HG03558 (cell line): ENCODE data around the gene GRIA2.

Experiments
- ATAC-seq: cut with Tn5 transposase; IDR thresholded peaks from one replicate; pipeline ENCODE4 v1.9.1; 2021; ENCODE audit warnings: moderate number of reproducible peaks; ENCODE audit not compliant: unreplicated experiment; ENCODE audit errors: extremely low read depth

GRIA2 gene

DNA sequence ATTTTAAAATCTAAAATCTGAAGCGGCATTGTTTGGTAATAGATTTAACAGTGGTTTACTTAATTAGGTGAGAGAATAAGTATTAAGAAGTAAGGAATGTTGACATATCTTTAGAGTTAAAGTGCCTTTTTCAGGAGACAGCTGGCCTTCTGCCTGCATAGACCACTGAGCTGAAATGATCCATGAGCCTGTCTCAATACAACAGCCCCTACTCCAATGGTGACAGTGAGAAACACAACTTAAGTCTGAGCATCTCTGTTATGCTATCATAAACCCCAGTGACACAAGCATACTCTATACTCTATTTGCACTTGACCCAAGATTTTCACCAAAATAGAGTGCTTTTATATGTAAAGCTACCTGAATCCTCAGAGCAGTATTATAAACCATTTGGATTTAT, 137.9 kb downstream of the GRIA2 start:
- ATAC-seq, result no peak

DNA sequence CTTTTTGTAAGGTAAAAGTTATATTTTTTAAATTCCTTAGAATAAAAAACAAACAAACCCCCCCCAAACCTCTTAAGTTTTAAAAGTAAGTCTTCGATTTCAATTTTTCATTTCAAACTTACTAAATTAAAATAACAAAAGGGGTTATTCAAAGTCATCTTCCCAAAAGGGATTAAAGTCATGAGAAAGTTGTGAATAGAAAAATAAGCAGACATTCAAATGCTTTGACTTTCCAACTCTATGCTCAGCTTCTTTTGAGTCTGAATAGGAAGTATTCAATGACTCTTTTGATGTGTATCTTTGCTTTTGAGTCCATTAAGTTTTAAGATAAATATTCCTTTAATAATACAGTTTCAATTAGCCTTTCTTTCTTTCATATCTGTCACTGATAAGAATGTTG, 138.3 kb downstream of the GRIA2 start:
- ATAC-seq, result no peak

DNA sequence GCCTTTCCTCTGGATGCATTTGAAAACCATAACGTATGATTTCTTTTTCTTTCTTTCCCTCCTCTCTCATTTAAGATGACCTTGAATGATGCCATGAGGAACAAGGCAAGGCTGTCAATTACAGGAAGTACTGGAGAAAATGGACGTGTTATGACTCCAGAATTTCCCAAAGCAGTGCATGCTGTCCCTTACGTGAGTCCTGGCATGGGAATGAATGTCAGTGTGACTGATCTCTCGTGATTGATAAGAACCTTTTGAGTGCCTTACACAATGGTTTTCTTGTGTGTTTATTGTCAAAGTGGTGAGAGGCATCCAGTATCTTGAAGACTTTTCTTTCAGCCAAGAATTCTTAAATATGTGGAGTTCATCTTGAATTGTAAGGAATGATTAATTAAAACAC, 142.8 kb downstream of the GRIA2 start:
- ATAC-seq, result no peak

DNA sequence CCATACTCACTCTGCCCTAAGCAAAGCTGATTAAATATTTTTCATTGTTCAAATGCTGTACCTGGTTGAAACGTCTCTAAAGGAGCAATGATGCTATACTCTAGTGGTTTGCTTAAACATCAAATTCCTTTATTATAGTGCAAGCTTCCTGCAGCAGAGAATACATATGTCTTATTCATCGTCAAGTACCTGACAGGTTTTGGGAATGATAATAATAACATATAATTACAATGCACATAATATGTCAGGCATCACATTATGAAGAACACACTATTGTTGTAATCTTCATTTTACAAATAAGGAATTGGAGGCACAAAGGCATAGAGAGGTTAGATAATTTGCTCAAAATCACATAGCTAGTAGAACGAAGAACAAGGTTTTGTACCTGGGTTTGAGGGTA, 151.6 kb downstream of the GRIA2 start:
- no peak for ATAC-seq

DNA sequence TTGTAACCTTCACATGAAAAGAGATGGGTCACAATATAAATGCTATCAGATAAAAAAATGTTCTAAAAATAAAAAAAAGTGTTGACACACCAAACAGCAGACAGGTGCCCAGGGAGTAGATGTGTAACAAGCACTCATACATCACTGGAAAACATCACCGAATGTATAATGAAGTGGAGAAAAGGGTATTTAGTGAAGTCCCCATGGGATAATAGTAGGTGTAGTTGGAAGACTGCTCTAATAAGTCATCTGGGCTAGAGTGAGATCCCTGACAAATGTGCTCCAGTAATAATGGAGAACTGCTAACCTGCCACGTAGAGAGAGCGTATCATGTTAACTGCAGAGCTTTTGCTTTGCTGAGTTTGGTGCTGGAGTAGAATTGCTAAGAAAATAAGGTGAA, 152.0 kb downstream of the GRIA2 start:
- no peak for ATAC-seq

DNA sequence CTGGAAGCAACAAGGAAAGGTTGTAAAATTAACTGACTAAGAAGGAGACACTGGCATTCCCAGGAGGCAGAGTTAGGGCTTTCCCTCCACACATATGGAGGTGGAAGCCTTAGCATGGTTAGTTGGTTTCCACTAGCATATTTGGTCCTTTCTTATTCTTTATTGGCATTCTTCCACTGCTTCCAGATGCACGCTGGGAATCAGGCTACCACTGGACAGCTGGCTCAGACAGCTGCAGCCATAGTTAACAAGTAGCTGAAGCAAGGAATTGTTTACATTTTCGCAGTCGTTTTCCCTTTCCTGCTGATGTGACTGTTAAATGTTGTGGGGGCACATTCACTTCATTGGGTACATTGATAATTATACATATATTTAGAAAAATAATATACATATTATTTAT, 169.2 kb downstream of the GRIA2 start:
- no peak for ATAC-seq

DNA sequence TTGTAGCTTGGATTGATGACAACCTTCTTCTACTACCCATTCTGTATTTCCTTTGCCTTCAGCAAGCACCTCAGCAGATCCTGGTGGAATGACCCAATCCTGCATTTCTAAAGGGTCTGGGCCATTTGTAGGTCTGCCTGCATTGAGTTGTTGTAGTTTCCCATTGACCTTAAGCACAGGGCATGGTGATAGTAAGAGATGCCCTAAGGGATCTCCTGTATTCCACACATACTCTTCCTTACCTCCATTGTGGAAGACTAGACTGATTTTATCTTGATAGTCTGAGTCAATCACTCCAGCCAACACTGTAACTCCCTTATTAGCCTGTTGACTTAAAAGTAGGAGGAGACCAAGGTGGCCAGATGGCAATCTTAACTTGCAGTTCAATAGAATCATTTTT, 184.5 kb downstream of the GRIA2 start:
- ATAC-seq, result no peak
